Right kidney (tissue), 1 donor: ENCODE data around the gene ATPAF1.
"Not testable (repeated sequence)": the region's sequence is repeated elsewhere in the genome, so short reads cannot be mapped to it uniquely, and the experiment has no call there.

Source experiments
- DNase-seq: peaks from one replicate; pipeline ENCODE4 v3.0.0-alpha.2; 2016

Gene ATPAF1

GRCh38 chr1:46682064-46682463 is 13.9 kb upstream of the ATPAF1 start:
- no peak for DNase-seq

- no peak for DNase-seq
Observed at GRCh38 chr1:46681333-46682034, 13.3 kb upstream of the ATPAF1 start.

- DNase-seq = no peak
Observed at GRCh38 chr1:46679789-46680573, 11.8 kb upstream of the ATPAF1 start.

GRCh38 chr1:46677339-46677738 is 9.2 kb upstream of the ATPAF1 start:
- DNase-seq = no peak

DNA sequence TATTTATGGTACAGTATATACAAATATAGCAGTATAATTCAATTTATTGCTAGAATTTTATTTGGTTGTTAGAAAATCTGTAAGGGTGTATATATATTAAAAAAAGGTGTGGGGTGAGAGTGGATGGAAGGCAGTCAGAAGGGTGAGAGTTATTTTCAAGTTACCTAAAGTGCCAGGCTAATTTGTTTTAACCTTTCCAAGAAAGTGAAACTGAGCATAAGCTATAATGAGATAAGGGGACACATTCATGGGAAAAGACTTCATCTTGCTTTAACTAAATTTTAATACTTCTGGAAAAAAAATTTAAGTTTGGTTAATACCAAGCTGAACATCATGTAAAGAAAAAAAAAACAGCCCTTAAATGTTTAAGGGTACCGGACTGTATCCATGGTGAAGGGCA is 8.4 kb upstream of the ATPAF1 start:
- no peak for DNase-seq

GRCh38 chr1:46675549-46676314 is 7.6 kb upstream of the ATPAF1 start:
- DNase-seq = no peak

DNA sequence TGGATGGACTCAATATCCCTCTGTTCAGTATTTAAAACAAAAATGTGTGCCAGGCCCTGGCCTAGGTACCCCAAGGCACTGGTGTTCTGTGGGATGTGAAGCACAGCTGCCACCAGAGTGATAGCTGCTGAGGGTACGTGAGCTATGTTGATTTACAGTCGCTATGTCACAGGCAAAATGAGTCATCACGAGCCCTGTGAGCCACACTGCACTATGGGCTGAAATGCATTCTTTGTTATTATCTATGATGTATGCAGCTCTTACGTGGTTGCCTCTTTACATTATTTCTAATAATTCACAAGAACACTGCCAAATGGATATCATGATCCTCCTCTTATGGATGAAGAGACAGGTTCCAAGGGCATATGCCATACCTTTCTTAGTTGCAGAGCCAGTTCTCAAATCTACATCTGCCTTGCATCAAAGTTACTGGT is 5.6 kb upstream of the ATPAF1 start:
- DNase-seq = no peak

GRCh38 chr1:46672696-46673095 is 4.5 kb upstream of the ATPAF1 start:
- no peak for DNase-seq

- DNase-seq = no peak
Observed at GRCh38 chr1:46671554-46671953, 3.4 kb upstream of the ATPAF1 start, which contains the start of gene TEX38. TEX38 (plus strand) TSS chr1:46671854; CDS start chr1:46671935, 81 bp downstream.

GRCh38 chr1:46670134-46670533 is 2.0 kb upstream of the ATPAF1 start:
- no peak for DNase-seq

GRCh38 chr1:46665983-46666382 is 2.2 kb downstream of the ATPAF1 start:
- no peak for DNase-seq

GRCh38 chr1:46662919-46663318 is 5.2 kb downstream of the ATPAF1 start:
- not testable (repeated sequence) for DNase-seq

DNA sequence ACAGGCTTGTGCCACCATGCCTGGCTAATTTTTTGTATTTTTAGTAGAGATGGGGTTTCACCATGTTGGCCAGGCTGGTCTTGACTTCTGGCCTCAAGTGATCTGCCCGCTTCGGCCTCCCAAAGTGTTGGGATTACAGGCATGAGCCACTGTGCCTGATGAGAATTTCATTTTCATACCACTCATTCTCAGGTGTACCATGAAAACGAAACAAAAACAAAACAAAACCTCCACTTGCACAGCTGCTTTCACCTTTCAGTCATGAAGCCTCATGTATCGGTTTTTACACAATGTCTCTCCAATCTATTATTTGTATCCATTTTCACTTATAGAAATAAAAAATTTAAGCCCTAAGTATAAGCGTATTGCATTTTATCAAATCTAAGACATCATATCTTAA is 8.0 kb downstream of the ATPAF1 start:
- DNase-seq = not testable (repeated sequence)

GRCh38 chr1:46659307-46659870 is 8.8 kb downstream of the ATPAF1 start:
- no peak for DNase-seq

DNA sequence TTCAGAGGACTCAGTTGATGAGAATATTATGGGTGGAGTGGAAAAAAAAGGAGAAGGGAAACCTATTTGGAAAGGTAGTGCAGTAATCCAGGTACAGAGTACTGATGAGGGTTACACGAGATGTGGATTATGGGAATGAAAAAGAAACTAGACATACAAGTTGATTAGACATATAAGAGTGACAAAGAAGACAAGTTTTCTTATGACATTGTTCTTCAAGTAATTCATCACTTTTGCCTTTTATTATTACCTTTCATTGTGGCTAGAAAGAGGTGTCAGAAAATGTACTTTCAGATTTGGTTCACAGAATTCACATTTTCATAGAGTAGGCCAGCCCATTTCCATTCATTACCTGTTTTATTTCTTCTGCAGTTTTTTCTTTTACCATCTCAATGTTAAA is 10.4 kb downstream of the ATPAF1 start:
- no peak for DNase-seq

GRCh38 chr1:46656643-46657042 is 11.5 kb downstream of the ATPAF1 start:
- no peak for DNase-seq

- no peak for DNase-seq
Observed at GRCh38 chr1:46655848-46656247, 12.3 kb downstream of the ATPAF1 start.

DNA sequence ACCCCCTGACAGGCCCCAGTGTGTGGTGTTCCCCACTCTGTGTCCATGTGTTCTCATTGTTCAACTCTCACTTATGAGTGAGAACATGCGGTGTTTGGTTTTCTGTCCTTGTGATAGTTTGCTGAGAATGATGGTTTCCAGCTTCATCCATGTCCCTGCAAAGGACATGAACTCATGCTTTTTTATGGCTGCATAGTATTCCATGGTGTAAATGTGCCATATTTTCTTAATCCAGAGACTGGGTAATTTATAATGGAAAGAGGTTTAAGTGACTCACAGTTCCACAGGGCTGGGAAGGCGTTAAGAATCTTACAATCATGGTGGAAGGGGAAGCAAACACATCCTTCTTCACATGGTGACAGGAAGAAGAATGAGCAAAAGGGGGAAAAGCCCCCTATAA is 13.5 kb downstream of the ATPAF1 start:
- DNase-seq = not testable (repeated sequence)

- DNase-seq = no peak
Observed at GRCh38 chr1:46654012-46654411, 14.2 kb downstream of the ATPAF1 start.

DNA sequence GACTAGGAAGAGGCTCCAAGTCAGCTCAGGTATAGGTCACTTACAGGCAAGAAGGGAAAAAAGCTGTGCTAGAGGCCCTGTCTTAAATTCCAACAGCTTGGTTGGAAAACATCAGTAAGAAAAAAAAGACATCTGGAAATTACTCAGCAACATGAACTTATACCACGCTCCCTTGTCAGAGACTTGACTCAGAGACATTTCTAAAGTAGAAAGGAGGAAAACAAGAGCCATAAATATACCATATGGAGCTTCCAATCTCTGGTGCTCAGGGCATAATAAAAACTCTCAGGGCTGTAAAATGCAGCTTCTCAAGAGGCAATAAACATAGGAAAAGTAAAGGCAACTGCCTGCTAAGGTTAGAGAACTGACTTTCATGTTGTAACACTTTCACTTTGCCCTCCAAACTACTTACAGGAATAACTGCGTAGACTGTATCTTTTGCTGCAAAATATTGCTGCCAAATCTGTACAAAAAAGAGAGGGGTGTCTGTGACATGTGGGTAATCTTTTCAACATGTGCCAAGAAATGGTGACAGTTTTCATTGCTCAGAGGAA is 14.7 kb downstream of the ATPAF1 start:
- DNase-seq = no peak

DNA sequence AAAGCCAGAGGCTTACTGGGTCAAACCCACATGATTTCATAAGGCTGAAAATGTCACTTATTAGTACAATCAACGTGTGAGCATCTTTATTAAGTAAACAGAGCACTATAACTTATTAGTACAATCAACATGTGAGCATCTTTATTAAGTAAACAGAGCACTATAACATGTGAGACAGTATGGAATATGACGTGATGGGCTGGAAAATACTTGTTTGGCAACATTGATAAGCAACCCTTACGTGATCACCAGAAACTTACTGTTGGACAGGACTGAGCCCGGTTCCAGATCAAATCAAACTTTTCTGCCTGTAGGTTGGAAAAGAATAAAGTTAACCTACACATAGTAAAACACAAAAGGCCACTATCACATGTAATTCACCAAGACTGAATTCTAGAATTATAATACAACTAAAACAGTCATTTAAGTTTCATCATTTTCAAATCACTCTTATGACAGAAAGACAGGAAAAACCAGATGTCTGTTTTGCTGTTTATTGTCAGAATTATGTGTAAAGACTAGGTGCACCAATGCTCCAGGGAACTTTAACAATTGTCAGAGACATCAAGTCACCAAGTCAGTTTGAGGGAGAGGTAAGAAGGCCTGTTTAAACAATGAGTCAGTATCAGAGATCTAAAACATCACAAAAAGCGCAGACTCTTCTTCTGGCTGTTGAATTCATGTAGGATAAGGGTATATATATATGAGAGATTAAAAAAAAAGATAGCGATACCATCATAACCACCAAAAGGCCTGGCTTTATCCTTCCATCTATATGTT is 15.7 kb downstream of the ATPAF1 start:
- DNase-seq = no peak

GRCh38 chr1:46651152-46651551 is 17.0 kb downstream of the ATPAF1 start:
- not testable (repeated sequence) for DNase-seq
